HG03039 (cell line): Measurements from ENCODE around the gene UBA3.

Experiments
- ATAC-seq: cut with Tn5 transposase; IDR thresholded peaks from one replicate; pipeline ENCODE4 v1.9.1; 2021; ENCODE audit warnings: mild to moderate bottlenecking, moderate library complexity; ENCODE audit not compliant: unreplicated experiment

UBA3 gene

DNA sequence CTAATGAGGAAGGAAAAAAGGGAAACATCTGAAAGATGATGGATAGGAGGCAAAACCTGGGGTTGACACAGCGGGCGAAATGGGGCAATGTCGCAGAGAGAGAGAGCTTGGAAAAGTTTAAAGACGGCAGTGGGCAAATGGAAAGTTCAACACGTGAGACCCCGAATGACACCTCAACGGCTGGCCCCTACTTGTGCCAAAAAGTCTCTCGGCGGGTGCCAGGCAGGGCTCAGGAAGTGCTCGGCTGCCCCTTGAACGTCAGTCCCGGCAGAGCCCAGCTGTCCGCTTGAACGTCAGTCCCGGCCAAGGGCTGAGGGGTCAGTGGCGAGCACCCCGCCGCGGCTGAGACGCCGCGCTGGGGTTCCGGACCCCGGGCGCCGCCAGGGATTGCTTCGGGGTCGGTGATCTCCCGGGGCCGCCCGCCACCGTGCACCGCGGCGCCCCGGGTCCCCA is 67.3 kb downstream of the UBA3 start:
- ATAC-seq = peak; percentile 37

DNA sequence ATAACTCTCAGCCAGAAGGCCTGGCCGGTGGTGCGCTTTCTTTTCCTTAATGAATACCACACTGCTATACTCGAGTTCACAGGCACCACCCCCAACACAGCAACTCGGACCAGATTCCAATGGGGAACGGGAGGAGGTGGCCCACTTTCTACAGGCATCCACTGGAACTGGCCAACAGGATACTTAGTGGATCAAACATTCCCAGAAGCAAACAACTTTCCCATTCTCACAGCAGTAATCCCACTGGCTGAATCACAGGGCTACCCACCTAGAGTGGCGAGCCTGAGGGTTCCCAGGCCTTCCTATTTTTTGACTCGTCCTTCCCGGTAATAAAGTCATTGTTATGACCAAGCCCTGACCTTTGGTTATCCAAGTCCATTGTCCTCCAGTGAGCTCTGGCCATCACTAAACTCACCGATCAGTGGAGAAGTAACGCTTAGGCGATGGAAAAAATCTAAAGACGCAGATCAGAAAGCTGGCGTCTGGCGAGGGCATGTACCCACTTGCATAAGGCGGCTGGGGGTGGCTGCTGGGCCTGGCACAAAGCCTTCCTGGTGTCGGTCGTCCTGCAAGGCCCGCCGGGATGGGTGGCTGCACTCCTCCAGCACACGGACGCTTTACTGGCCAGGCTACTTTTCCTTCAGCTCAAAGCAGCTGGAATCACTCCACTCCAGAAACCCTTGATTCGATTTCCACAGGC is 67.9 kb downstream of the UBA3 start:
- no peak for ATAC-seq

GRCh38 chr3:69011096-69011730 is 69.0 kb downstream of the UBA3 start:
- no peak for ATAC-seq

DNA sequence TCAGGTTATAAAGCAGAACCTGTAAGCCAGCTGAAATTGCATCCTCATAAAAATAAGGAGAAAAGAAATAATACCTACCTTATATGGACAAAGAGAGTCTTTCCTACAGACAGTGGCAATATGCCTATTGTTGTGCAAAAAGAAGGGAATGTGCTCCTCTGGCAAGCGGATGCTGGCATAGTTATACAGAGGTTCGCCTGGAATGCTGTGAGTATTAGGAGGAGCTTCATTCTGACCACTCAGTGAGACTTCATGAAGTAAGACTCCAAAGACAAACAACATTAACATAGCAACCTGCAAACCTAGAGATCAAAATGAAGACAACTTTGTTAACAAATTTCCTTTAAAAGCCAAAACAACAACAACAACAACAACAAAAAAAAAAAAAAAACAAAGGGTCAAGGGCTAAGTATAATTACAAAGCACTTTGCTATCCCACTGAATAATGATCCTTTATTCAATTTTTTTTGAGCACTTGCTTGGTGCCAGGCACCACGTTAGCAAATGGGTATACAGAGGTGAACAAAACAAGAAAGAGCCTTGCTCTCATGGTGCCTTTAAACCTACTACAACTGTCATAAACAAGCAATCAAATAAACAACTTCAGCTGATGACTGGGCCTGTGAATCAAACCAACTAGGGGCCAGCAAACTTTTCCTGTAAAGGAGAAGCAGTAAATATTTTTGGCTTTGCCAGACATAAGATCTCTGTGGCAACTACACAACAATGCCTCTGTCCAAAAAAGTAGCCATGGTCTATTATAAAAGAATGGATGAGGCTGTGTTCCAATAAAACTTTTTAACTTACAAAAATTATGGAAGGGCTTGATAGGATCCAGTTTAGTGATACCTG is 70.4 kb downstream of the UBA3 start:
- ATAC-seq = no peak

GRCh38 chr3:69008980-69009379 is 71.2 kb downstream of the UBA3 start:
- no peak for ATAC-seq

GRCh38 chr3:69005791-69006482 is 74.2 kb downstream of the UBA3 start:
- no peak for ATAC-seq

DNA sequence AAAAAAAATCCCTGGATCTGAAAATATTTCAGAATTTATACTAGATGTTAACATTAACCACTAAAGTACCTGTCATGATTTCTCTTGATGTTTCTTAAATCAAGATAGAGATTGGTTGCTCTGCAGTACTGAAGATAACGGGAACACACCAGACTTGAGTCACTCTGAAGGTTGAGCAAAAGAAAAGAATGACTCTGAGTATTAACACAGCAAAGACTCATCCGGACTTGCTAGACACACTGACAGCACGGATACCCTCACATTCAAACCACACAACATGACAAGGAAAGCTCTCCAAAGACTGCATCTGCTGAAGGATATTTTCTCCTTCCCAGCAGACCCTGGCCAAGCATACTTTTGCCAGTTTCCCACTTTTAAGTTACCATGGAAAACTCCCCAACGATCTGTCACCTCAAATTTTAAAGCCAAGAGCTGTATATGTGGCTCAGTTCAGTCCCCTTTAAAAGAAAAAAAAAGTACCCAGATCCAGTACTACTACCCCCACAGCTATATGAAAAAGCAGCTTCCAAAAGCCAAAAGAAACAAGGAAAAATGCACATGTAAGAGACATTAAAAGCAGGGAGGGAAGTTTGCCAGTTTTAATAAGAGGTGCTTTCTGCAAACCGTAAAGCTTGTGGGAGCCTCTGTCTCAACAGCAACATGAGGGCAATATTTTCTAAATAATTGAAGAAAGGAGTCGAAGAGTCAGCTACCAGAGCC is 74.9 kb downstream of the UBA3 start:
- ATAC-seq = no peak
